AG10803 (cell line): ENCODE data around the gene TP53BP2.

Source experiments
- DNase-seq: peaks from one replicate; pipeline ENCODE4 v3.0.0; 2010; ENCODE audit warnings: low read depth
- H3K4me3 ChIP-seq: 2 replicates; pipeline ENCODE4 v1.5.1; 2011; ENCODE audit warnings: mild to moderate bottlenecking, low read length, control low read depth
- TF ChIP-seq, protein P1 (sequence below): conservative IDR thresholded peaks from 2 replicates; pipeline ENCODE4 v1.5.1; 2011; ENCODE audit warnings: mild to moderate bottlenecking, low read length, control low read depth, inconsistent platforms

TP53BP2 gene

DNA sequence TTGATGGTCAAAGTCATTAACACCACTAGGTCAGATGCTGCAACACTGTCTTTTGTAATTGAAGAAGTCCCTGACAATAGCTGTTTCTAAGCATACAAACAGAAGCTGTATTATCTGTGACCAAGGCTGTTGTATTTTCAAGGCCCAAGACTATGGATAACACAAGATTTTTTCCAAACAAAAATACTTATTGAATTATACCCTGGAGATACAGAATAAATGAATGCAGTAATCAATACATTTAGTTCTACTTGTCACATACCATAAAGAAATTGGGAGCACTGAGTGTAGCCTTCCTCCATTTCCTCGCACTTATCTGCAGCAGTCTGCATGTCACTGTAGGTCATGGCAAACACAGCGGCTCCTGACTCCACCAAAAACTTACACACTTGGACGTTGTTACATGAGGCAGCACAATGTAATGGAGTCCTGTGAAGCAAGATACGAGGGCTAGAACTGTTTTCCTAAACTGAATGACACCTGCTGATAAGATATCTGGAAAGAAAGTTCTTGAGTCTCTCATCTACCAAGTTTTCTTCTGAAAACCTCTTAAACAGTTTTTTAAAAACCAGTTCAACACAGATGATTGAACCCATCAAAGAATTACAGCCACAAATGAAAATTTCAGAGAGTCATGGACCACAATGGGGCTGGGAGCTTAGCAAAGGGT lies 56.9 kb downstream of the TP53BP2 start:
- TF ChIP-seq, protein P1, sequence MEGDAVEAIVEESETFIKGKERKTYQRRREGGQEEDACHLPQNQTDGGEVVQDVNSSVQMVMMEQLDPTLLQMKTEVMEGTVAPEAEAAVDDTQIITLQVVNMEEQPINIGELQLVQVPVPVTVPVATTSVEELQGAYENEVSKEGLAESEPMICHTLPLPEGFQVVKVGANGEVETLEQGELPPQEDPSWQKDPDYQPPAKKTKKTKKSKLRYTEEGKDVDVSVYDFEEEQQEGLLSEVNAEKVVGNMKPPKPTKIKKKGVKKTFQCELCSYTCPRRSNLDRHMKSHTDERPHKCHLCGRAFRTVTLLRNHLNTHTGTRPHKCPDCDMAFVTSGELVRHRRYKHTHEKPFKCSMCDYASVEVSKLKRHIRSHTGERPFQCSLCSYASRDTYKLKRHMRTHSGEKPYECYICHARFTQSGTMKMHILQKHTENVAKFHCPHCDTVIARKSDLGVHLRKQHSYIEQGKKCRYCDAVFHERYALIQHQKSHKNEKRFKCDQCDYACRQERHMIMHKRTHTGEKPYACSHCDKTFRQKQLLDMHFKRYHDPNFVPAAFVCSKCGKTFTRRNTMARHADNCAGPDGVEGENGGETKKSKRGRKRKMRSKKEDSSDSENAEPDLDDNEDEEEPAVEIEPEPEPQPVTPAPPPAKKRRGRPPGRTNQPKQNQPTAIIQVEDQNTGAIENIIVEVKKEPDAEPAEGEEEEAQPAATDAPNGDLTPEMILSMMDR: no peak
- DNase-seq: no peak
- no peak overlapping the region for H3K4me3 ChIP-seq

DNA sequence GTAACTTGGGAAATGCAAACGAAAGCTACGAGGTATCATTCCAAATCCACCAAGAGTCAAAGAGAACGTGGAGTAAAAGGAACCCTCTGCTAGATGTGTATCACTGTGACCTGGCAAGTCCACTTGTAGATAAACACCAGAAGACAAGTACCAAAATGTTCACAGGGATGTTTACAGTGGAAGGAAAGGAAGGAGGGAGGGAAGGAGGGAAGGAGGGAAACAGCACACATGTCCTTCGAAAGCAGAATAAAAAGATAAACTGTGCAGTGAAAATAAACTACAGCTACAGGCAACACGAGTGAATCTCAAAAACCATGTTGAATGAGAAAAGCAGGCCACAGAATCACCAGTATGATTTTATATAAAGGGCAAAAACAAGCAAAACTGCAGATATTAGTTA lies 59.9 kb downstream of the TP53BP2 start:
- H3K4me3 ChIP-seq: no peak overlapping the region
- TF ChIP-seq, protein P1: no peak
- no peak for DNase-seq

DNA sequence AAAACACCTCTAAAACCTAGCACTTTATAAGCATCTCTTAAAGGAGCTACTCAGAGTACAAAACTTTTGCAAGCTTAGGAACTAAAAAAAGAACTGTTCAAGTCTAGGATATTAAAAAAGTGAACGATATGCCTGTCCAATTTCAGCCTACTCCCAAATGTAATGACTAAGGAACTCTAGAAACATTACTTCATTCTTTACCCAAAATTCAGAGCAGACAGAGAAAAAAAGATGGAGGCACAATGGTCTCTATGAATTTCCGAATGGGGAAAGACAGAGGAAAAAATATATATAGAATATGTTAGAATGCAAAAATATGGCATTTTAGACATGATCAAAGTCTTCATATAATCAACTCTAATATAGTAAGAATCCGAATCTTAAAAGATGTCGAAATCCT lies 61.2 kb downstream of the TP53BP2 start:
- DNase-seq: no peak
- H3K4me3 ChIP-seq: no peak overlapping the region
- TF ChIP-seq, protein P1: no peak

DNA sequence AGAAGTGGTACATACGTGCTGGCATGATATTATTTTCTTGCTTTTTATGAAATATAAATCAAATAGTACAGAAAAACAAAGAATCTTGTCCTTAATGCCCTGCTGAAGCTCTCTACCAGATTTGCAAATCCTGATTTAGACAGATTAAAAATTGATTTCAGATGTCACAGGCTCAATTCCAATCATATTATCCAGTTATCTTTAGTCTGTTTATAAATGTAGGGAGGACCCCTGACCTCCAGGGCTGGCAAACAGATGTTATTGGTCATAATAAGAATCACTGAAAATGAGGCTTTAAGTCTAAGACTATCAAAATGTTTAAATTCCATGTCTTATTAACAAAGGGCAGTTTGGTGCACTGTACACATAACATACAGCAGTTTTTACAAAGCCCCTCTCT lies 62.1 kb downstream of the TP53BP2 start:
- DNase-seq: no peak
- H3K4me3 ChIP-seq: no peak overlapping the region
- TF ChIP-seq, protein P1: no peak

DNA sequence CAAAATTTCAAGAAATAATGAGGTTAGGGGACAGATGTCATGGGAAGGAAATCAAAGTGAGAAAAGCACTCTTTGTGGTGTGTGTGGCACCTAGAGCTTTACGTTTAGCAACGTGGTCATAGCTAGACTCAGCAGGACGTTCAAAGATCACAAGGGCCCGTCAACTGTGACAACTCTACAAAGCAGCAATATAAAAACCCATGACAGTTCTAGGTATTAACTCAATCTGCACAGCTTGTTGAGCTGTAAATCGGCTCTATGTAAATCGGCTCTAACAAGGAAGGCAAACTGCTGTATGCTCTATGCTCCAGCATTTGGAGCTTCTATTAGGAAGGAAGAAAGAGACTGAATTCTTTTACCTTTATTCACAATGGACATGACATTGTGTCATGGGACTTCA lies 64.8 kb downstream of the TP53BP2 start:
- no peak overlapping the region for H3K4me3 ChIP-seq
- TF ChIP-seq, protein P1: no peak
- no peak for DNase-seq

DNA sequence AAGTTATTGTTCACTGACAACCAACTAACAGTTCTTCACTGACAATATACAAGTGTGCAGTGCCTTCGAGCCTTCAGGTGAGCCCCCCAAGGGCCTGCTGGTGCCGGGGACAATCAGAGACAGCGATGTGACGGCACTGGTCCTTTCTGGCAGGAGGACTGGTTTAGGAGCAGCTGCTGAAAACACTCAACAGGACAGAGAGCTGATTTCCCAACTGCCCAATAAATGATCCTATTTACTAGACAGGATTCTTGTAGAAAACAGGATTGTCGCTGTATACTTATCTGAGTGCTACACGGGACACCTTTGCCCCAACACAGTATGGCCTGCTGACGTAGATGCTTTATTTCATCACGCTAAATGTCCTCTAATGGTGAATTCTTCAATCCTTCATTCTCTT lies 65.4 kb downstream of the TP53BP2 start:
- TF ChIP-seq, protein P1: no peak
- no peak for DNase-seq
- no peak overlapping the region for H3K4me3 ChIP-seq

DNA sequence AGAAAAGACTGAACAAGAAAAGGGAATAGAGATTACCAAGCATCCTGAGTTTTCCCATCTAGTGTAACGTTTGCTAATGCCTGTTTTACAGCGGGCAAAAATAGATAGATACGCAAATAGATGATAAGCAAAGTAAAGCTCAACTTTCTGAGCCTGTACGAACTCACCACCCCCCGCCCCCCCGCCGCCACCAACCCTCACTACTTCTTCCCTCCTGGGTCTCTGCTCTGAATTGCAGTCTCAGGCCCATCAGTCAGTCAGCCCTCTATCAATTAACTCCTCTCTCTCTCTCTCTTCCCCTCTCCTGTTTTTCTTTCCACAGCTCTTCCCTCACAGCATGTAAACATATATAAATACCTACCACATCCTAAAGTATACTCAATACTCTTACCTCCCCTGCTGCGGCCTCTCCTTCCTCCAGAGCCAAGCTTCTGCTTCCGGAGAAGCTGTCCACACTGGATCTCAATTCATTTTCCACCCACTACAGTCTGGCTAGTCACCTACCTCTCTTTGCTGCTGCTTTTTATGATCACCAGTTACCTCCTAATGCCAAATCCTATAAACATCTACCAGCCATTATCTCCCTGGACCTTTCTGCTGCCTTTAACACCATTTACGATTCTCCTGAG lies 68.8 kb downstream of the TP53BP2 start:
- TF ChIP-seq, protein P1: no peak
- no peak for DNase-seq
- H3K4me3 ChIP-seq: no peak overlapping the region
